Activated naive CD8-positive, alpha-beta T cell (primary cell): Measurements from ENCODE around the gene CA10.

Experiments
- H3K27ac Mint-ChIP-seq: one replicate; pipeline ENCODE4 v1.8.0; 2021; ENCODE audit warnings: mixed read lengths
- H3K27me3 Mint-ChIP-seq: one replicate; pipeline ENCODE4 v1.8.0; 2021; ENCODE audit warnings: mixed read lengths
- H3K36me3 Mint-ChIP-seq: one replicate; pipeline ENCODE4 v1.8.0; 2021; ENCODE audit warnings: mixed read lengths
- H3K4me1 Mint-ChIP-seq: one replicate; pipeline ENCODE4 v1.8.0; 2021; ENCODE audit warnings: low read depth, mixed read lengths
- H3K4me3 Mint-ChIP-seq: one replicate; pipeline ENCODE4 v1.8.0; 2021; ENCODE audit warnings: mild to moderate bottlenecking, mixed read lengths
- H3K9me3 Mint-ChIP-seq: one replicate; pipeline ENCODE4 v1.8.0; 2021; ENCODE audit warnings: low read depth, mixed read lengths

The CA10 gene

GRCh38 chr17:51802544-51802943, 356.0 kb downstream of the CA10 start:
- H3K4me3 Mint-ChIP-seq: no peak overlapping the region
- H3K27ac Mint-ChIP-seq: no peak overlapping the region
- peaks cover 9% of the 10 kb centered on the region for H3K27me3 Mint-ChIP-seq
- no peaks in the 10 kb centered on the region for H3K9me3 Mint-ChIP-seq
- no peaks in the 10 kb centered on the region for H3K36me3 Mint-ChIP-seq
- no peaks in the 10 kb centered on the region for H3K4me1 Mint-ChIP-seq

GRCh38 chr17:51801626-51802025, 356.9 kb downstream of the CA10 start:
- no peak overlapping the region for H3K4me3 Mint-ChIP-seq

GRCh38 chr17:51799981-51800380, 358.5 kb downstream of the CA10 start:
- H3K4me1 Mint-ChIP-seq: no peaks in the 10 kb centered on the region
- H3K27me3 Mint-ChIP-seq: peaks cover 12% of the 10 kb centered on the region
- no peaks in the 10 kb centered on the region for H3K9me3 Mint-ChIP-seq
- H3K4me3 Mint-ChIP-seq: no peak overlapping the region
- no peaks in the 10 kb centered on the region for H3K36me3 Mint-ChIP-seq
- no peak overlapping the region for H3K27ac Mint-ChIP-seq

More at GRCh38 chr17:51801626-51802025, 356.9 kb downstream of the CA10 start:
- Mint-ChIP-seq H3K4me1 (no peaks in the 10 kb centered on the region), H3K9me3 (no peaks in the 10 kb centered on the region), H3K27ac (no peak overlapping the region), H3K27me3 (peaks cover 8% of the 10 kb centered on the region), H3K36me3 (no peaks in the 10 kb centered on the region)

- Mint-ChIP-seq H3K4me1 (no peaks in the 10 kb centered on the region), H3K9me3 (no peaks in the 10 kb centered on the region), H3K27ac (no peak overlapping the region), H3K4me3 (no peak overlapping the region), H3K36me3 (no peaks in the 10 kb centered on the region), H3K27me3 (peaks cover 12% of the 10 kb centered on the region)
Observed at GRCh38 chr17:51799240-51799639, 359.3 kb downstream of the CA10 start.

- Mint-ChIP-seq H3K4me1 (no peaks in the 10 kb centered on the region), H3K27ac (no peak overlapping the region), H3K36me3 (no peaks in the 10 kb centered on the region), H3K9me3 (no peaks in the 10 kb centered on the region), H3K4me3 (no peak overlapping the region), H3K27me3 (peaks cover 9% of the 10 kb centered on the region)
Observed at GRCh38 chr17:51797150-51797549, 361.4 kb downstream of the CA10 start.

- Mint-ChIP-seq H3K4me1 (no peaks in the 10 kb centered on the region), H3K4me3 (no peak overlapping the region), H3K27me3 (peaks cover 9% of the 10 kb centered on the region), H3K36me3 (no peaks in the 10 kb centered on the region), H3K9me3 (no peaks in the 10 kb centered on the region), H3K27ac (no peak overlapping the region)
Observed at GRCh38 chr17:51796026-51796425, 362.5 kb downstream of the CA10 start.

GRCh38 chr17:51795401-51795800, 363.1 kb downstream of the CA10 start:
- Mint-ChIP-seq H3K36me3 (no peaks in the 10 kb centered on the region), H3K4me1 (no peaks in the 10 kb centered on the region), H3K27me3 (peaks cover 11% of the 10 kb centered on the region), H3K27ac (no peak overlapping the region), H3K4me3 (no peak overlapping the region), H3K9me3 (no peaks in the 10 kb centered on the region)

GRCh38 chr17:51794466-51794865, 364.0 kb downstream of the CA10 start:
- Mint-ChIP-seq H3K27ac (no peak overlapping the region), H3K9me3 (no peaks in the 10 kb centered on the region), H3K27me3 (peaks cover 15% of the 10 kb centered on the region), H3K36me3 (no peaks in the 10 kb centered on the region), H3K4me1 (no peaks in the 10 kb centered on the region), H3K4me3 (no peak overlapping the region)

- Mint-ChIP-seq H3K36me3 (no peaks in the 10 kb centered on the region), H3K4me1 (no peaks in the 10 kb centered on the region), H3K27ac (no peak overlapping the region), H3K27me3 (peaks cover 17% of the 10 kb centered on the region), H3K9me3 (no peaks in the 10 kb centered on the region), H3K4me3 (no peak overlapping the region)
Observed at GRCh38 chr17:51793686-51794085, 364.8 kb downstream of the CA10 start.

- Mint-ChIP-seq H3K36me3 (no peaks in the 10 kb centered on the region), H3K27ac (no peak overlapping the region), H3K9me3 (no peaks in the 10 kb centered on the region), H3K4me3 (no peak overlapping the region), H3K27me3 (peaks cover 3% of the 10 kb centered on the region), H3K4me1 (no peaks in the 10 kb centered on the region)
Observed at GRCh38 chr17:51778842-51779241, 379.7 kb downstream of the CA10 start.

- Mint-ChIP-seq H3K36me3 (no peaks in the 10 kb centered on the region), H3K4me3 (no peak overlapping the region), H3K4me1 (no peaks in the 10 kb centered on the region)
Observed at GRCh38 chr17:51770027-51770759, 388.3 kb downstream of the CA10 start.

GRCh38 chr17:51769231-51769630, 389.3 kb downstream of the CA10 start:
- Mint-ChIP-seq H3K4me3 (no peak overlapping the region), H3K27ac (no peak overlapping the region), H3K27me3 (peaks cover 5% of the 10 kb centered on the region), H3K9me3 (no peaks in the 10 kb centered on the region), H3K36me3 (no peaks in the 10 kb centered on the region), H3K4me1 (no peaks in the 10 kb centered on the region)

More at GRCh38 chr17:51770027-51770759, 388.3 kb downstream of the CA10 start:
- H3K27ac Mint-ChIP-seq: no peak overlapping the region
- peaks cover 3% of the 10 kb centered on the region for H3K27me3 Mint-ChIP-seq
- H3K9me3 Mint-ChIP-seq: no peaks in the 10 kb centered on the region

GRCh38 chr17:51768706-51769105, 389.8 kb downstream of the CA10 start:
- no peaks in the 10 kb centered on the region for H3K4me1 Mint-ChIP-seq
- H3K27me3 Mint-ChIP-seq: peaks cover 8% of the 10 kb centered on the region
- no peaks in the 10 kb centered on the region for H3K36me3 Mint-ChIP-seq
- no peak overlapping the region for H3K4me3 Mint-ChIP-seq
- H3K27ac Mint-ChIP-seq: no peak overlapping the region
- H3K9me3 Mint-ChIP-seq: no peaks in the 10 kb centered on the region

GRCh38 chr17:51767287-51767686, 391.2 kb downstream of the CA10 start:
- H3K9me3 Mint-ChIP-seq: no peaks in the 10 kb centered on the region
- H3K27me3 Mint-ChIP-seq: peaks cover 14% of the 10 kb centered on the region
- no peak overlapping the region for H3K4me3 Mint-ChIP-seq
- H3K4me1 Mint-ChIP-seq: no peaks in the 10 kb centered on the region
- H3K36me3 Mint-ChIP-seq: no peaks in the 10 kb centered on the region
- H3K27ac Mint-ChIP-seq: no peak overlapping the region

- Mint-ChIP-seq H3K9me3 (no peaks in the 10 kb centered on the region), H3K27me3 (peaks cover 14% of the 10 kb centered on the region), H3K4me3 (no peak overlapping the region), H3K27ac (no peak overlapping the region), H3K4me1 (no peaks in the 10 kb centered on the region), H3K36me3 (no peaks in the 10 kb centered on the region)
Observed at GRCh38 chr17:51765282-51766135, 393.0 kb downstream of the CA10 start.
